H1 (cell line): ENCODE data around the gene PRR5. TPM values are rescaled to one million over a fixed set of nuclear protein-coding genes. Genes with fewer than 3 reads are reported as not detected.
A peak's percentile ranks its signal among the peaks of the same experiment; 100 is the strongest.

Experiments
- CTCF ChIA-PET: fragments of 300-600 bp; sonication (Branson Sonifier 250); formaldehyde crosslinking; loops from one replicate; lab custom pipeline; 2021; ENCODE audit not compliant: partially characterized antibody; lab: Charles Lee
- POLR2A ChIA-PET: fragments of 300-600 bp; sonication (Branson Sonifier 250); formaldehyde crosslinking; loops from one replicate; lab custom pipeline; 2021; ENCODE audit warnings: inconsistent platforms; ENCODE audit not compliant: partially characterized antibody; lab: Charles Lee
- DNase-seq, 2 experiments: peaks; one replicate each; pipeline versions ENCODE4 v3.0.0 to v3.0.0-alpha.2; 2010 to 2022; ENCODE audit warnings: low spot score in 2 of 2, low read depth in 1 of 2, mixed read lengths in 1 of 2
- FAIRE-seq: peaks from 2 replicates; lab custom pipeline; 2011; peaks lifted over from hg19 to GRCh38; lab: Jason Lieb, UNC
- H2AFZ ChIP-seq: 2 replicates; pipeline ENCODE4 v1.8.1; 2012; ENCODE audit warnings: low read length, inconsistent platforms
- H2AK5ac ChIP-seq: 2 replicates; pipeline ENCODE4 v1.6.1; 2013; ENCODE audit warnings: low read depth, low read length
- H2BK120ac ChIP-seq: replicated peaks from 2 replicates; pipeline ENCODE3; 2013; ENCODE audit warnings: low read depth, low read length, inconsistent platforms
- H2BK12ac ChIP-seq: 2 replicates; pipeline ENCODE4 v1.6.1; 2013; ENCODE audit warnings: low read depth, low read length
- H2BK15ac ChIP-seq: 2 replicates; pipeline ENCODE4 v1.6.1; 2013; ENCODE audit warnings: low read length
- H2BK20ac ChIP-seq: 2 replicates; pipeline ENCODE4 v1.6.1; 2013; ENCODE audit warnings: low read length
- H2BK5ac ChIP-seq: 2 replicates; pipeline ENCODE4 v1.6.1; 2013; ENCODE audit warnings: low read depth, low read length
- H3K14ac ChIP-seq: 2 replicates; pipeline ENCODE4 v1.6.1; 2013; ENCODE audit warnings: inconsistent platforms; ENCODE audit not compliant: insufficient read length
- H3K18ac ChIP-seq: 2 replicates; pipeline ENCODE4 v1.6.1; 2013; ENCODE audit warnings: low read length; ENCODE audit errors: extremely low read depth
- H3K23ac ChIP-seq: 2 replicates; pipeline ENCODE4 v1.6.1; 2013; ENCODE audit warnings: inconsistent platforms; ENCODE audit not compliant: insufficient read length
- H3K23me2 ChIP-seq: 2 replicates; pipeline ENCODE4 v1.6.1; 2013; ENCODE audit warnings: low read depth, low read length
- H3K27ac ChIP-seq: 2 replicates; pipeline ENCODE4 v1.6.1; 2011; ENCODE audit warnings: low read depth, low read length, inconsistent platforms
- H3K27me3 ChIP-seq, 4 experiments: replicated peaks in 1 of 4; 1 replicate in 1 of 4; 2 replicates in 3 of 4; pipeline versions ENCODE4 v1.6.1 to v1.8.1; 2011 to 2013; ENCODE audit warnings: low read length in 3 of 4, mild to moderate bottlenecking in 3 of 4, inconsistent platforms in 2 of 4, mixed read lengths in 2 of 4, moderate library complexity in 1 of 4; ENCODE audit not compliant: control insufficient read depth in 3 of 4, insufficient read depth in 3 of 4; ENCODE audit errors: extremely low read depth in 1 of 4
- H3K36me3 ChIP-seq, 4 experiments: 2 replicates each; pipeline versions ENCODE4 v1.6.1 to v1.8.1; 2011 to 2013; ENCODE audit warnings: mild to moderate bottlenecking in 4 of 4, low read length in 3 of 4, moderate library complexity in 2 of 4, control low read depth in 1 of 4, inconsistent platforms in 1 of 4; ENCODE audit not compliant: insufficient read depth in 4 of 4, control insufficient read depth in 2 of 4
- H3K4ac ChIP-seq: replicated peaks from 2 replicates; pipeline ENCODE3; 2013; ENCODE audit warnings: low read length, low read depth, mixed read lengths, inconsistent platforms; ENCODE audit not compliant: insufficient read length
- H3K4me1 ChIP-seq, 4 experiments: replicated peaks in 1 of 4; 1 replicate in 1 of 4; 2 replicates in 3 of 4; pipeline versions ENCODE4 v1.6.1 to v1.8.1; 2011 to 2013; ENCODE audit warnings: low read length in 3 of 4, inconsistent platforms in 2 of 4, mixed read lengths in 1 of 4; ENCODE audit not compliant: insufficient read depth in 4 of 4, control insufficient read depth in 3 of 4
- H3K4me2 ChIP-seq, 2 experiments: 2 replicates each; pipeline versions ENCODE4 v1.6.1 to v1.8.1; 2011 to 2013; ENCODE audit warnings: low read depth in 2 of 2, low read length in 2 of 2, control low read depth in 1 of 2, inconsistent platforms in 1 of 2, mild to moderate bottlenecking in 1 of 2; ENCODE audit not compliant: insufficient read depth in 1 of 2
- H3K4me3 ChIP-seq, 4 experiments: fragments of 200-600, 300-600 bp in 1 of 4; sonication (generic), shearing (Covaris generic), sonication (Bioruptor Twin) in 1 of 4; 2 replicates each; pipeline versions ENCODE4 v1.5.1 to v1.8.1; 2011 to 2016; ENCODE audit warnings: low read length in 4 of 4, low read depth in 3 of 4, control low read depth in 2 of 4, inconsistent platforms in 2 of 4, mild to moderate bottlenecking in 2 of 4, mixed read lengths in 1 of 4, moderate library complexity in 1 of 4; ENCODE audit not compliant: insufficient read depth in 2 of 4; ENCODE audit errors: extremely low read depth in 1 of 4
- H3K56ac ChIP-seq: replicated peaks from 2 replicates; pipeline ENCODE3; 2013; ENCODE audit warnings: low read depth, mild to moderate bottlenecking, mixed read lengths, low read length, inconsistent platforms; ENCODE audit not compliant: insufficient read length
- H3K79me1 ChIP-seq: 2 replicates; pipeline ENCODE4 v1.6.1; 2013; ENCODE audit warnings: low read depth, low read length, control low read depth
- H3K79me2 ChIP-seq, 2 experiments: 2 replicates each; pipeline versions ENCODE4 v1.6.1 to v1.8.1; 2012 to 2013; ENCODE audit warnings: low read length in 2 of 2, mild to moderate bottlenecking in 2 of 2, inconsistent platforms in 1 of 2; ENCODE audit not compliant: insufficient read depth in 2 of 2, control insufficient read depth in 1 of 2
- H3K9ac ChIP-seq, 4 experiments: replicated peaks in 1 of 4; 1 replicate in 1 of 4; 2 replicates in 3 of 4; pipeline versions ENCODE4 v1.6.1 to v1.8.1; 2011 to 2013; ENCODE audit warnings: low read depth in 3 of 4, low read length in 3 of 4, control low read depth in 2 of 4, mild to moderate bottlenecking in 2 of 4, moderate library complexity in 2 of 4, inconsistent platforms in 1 of 4; ENCODE audit errors: extremely low read depth in 1 of 4
- H3K9me3 ChIP-seq, 2 experiments: 2 replicates each; pipeline versions ENCODE4 v1.6.1 to v1.8.1; 2012 to 2013; ENCODE audit warnings: mild to moderate bottlenecking in 2 of 2, moderate library complexity in 2 of 2, control low read depth in 1 of 2, inconsistent platforms in 1 of 2, low read depth in 1 of 2, low read length in 1 of 2, mixed read lengths in 1 of 2; ENCODE audit not compliant: insufficient read depth in 2 of 2
- H4K20me1 ChIP-seq, 2 experiments: replicated peaks in 1 of 2; 2 replicates each; pipeline versions ENCODE3 to v1.8.1; 2011 to 2013; ENCODE audit warnings: inconsistent platforms in 2 of 2, low read length in 2 of 2, mild to moderate bottlenecking in 1 of 2; ENCODE audit not compliant: insufficient read depth in 2 of 2, control insufficient read depth in 1 of 2
- H4K5ac ChIP-seq: 2 replicates; pipeline ENCODE4 v1.6.1; 2013; ENCODE audit warnings: low read length, low read depth, mixed read lengths, inconsistent platforms; ENCODE audit not compliant: insufficient read length
- H4K8ac ChIP-seq: 2 replicates; pipeline ENCODE4 v1.8.0; 2013; ENCODE audit warnings: mild to moderate bottlenecking, moderate library complexity, low read length, inconsistent platforms; ENCODE audit not compliant: insufficient read depth; ENCODE audit errors: extremely low read depth
- H4K91ac ChIP-seq: replicated peaks from 2 replicates; pipeline ENCODE3; 2013; ENCODE audit warnings: low read length, mixed read lengths, inconsistent platforms; ENCODE audit not compliant: insufficient read length
- SP1 ChIP-seq: IDR thresholded peaks from 2 replicates; pipeline ENCODE4 v1.6.1; 2011; ENCODE audit warnings: low read depth, low read length
- TAF7 ChIP-seq: optimal IDR thresholded peaks from 2 replicates; pipeline ENCODE3; 2011; ENCODE audit warnings: low read depth, mild to moderate bottlenecking, inconsistent platforms, low read length, moderate library complexity, borderline replicate concordance
- WGBS, 2 experiments: shearing (Covaris generic) in 1 of 2; methylation state at CpG; one replicate each; pipeline versions ENCODE4 v1.1.6 to v1.1.7; 2013 to 2015; ENCODE audit warnings: low lambda C conversion rate in 2 of 2, mixed read lengths in 2 of 2, inconsistent platforms in 1 of 2, low coverage in 1 of 2, missing lambda C conversion rate in 1 of 2; ENCODE audit not compliant: insufficient replicate concordance in 2 of 2, insufficient coverage in 1 of 2, insufficient read length in 1 of 2; ENCODE audit errors: extremely low coverage in 1 of 2, missing lambda C conversion rate in 1 of 2; 5-methylcytosine and 5-hydroxymethylcytosine counted together
- polyA plus RNA-seq, 7 experiments: library from polyadenylated mRNA; depleted of rRNA in 3 of 7; stranded (reverse) in 5 of 7; unstranded in 2 of 7; fragments of >200 nt in 5 of 7; fragments of 200-250 nt in 2 of 7; gene quantifications; 1 replicate in 5 of 7; 2 replicates in 1 of 7; 4 replicates in 1 of 7; pipeline versions ENCODE4 v1.2.1 to v1.2.3, GENCODE V29; 2011 to 2013; ENCODE audit warnings: missing spikeins in 2 of 7, mixed read lengths in 2 of 7
- total RNA-seq: library from RNA; stranded (reverse); fragmentation: NEBNext Ultra II Directional; extraction: Animal tissue kit (Norgen Biotek cat#: 25700); gene quantifications from 2 replicates; pipeline ENCODE4 v1.2.1, GENCODE V29; 2021

The PRR5 gene
- total and polyA plus RNA-seq, 2 of the 8 experiments (the other 6 are each of a cell fraction or from before 2014, with no cell fraction given), result 16.5 to 25.7 TPM

DNA sequence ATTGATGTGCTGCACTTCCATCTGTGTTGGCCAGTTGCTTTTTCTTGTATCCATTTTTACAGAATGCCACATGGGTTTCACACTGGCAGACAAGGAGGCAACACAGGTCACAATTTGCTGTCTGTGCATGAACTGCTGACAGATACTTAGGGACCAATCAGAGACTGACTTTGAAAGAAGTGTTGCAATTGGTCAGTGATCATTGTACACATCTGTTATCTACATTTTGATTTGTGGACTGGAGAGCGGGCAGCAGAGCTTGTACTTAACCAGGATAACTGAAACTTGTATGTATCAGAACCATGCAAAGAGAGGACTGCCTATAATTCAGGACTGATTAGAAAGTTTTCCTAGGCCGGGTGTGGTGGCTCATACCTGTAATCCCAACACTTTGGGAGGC is 21.8 kb downstream of the PRR5 start:
- no peaks in the 10 kb centered on the region for H3K36me3 ChIP-seq
- H4K5ac ChIP-seq, result no peak overlapping the region
- FAIRE-seq, result peak; percentile 39
- H4K20me1 ChIP-seq, result peaks cover 0 to 13% of the 10 kb centered on the region in 2 experiments
- no peak overlapping the region for H4K8ac ChIP-seq
- no peak overlapping the region for H3K4me2 ChIP-seq
- no peak overlapping the region for H3K4me3 ChIP-seq
- H3K79me1 ChIP-seq, result no peaks in the 10 kb centered on the region; the same call in 1 of the 2 replicates
- H3K27ac ChIP-seq, result no peak overlapping the region
- no peak overlapping the region for H2BK12ac ChIP-seq
- H3K23me2 ChIP-seq, result no peaks in the 10 kb centered on the region
- H2BK20ac ChIP-seq, result no peak overlapping the region
- 87% methylated on average over 2 of the region's 2 CpGs; no CpG with 5 or more reads in 1 of the 2 experiments for WGBS, 2 experiments
- no peak overlapping the region for H3K14ac ChIP-seq
- ChIA-PET CTCF (interaction anchor here (1.0 to 4.0 kb wide), 4 partner anchors 8 to 39 kb away, joined by 3 to 33 read pairs (median 12); no protein-coding TSS in a partner anchor), POLR2A (interaction anchor here (1.4 kb wide), 1 partner anchor 8 kb away, joined by 3 read pairs; no protein-coding TSS in a partner anchor)
- no peaks in the 10 kb centered on the region for H3K79me2 ChIP-seq
- H3K18ac ChIP-seq, result no peak overlapping the region
- no peak overlapping the region for H3K56ac ChIP-seq
- peak overlapping the region in 1 of 4 experiments; percentile 39; a peak in 1 of 7 replicates for H3K9ac ChIP-seq
- no peaks in the 10 kb centered on the region for H3K9me3 ChIP-seq
- no peak overlapping the region for H3K23ac ChIP-seq
- H3K27me3 ChIP-seq, result no peaks in the 10 kb centered on the region
- peaks cover 0 to 8% (median 3%) of the 10 kb centered on the region in 4 experiments; a peak in 6 of 7 replicates for H3K4me1 ChIP-seq
- no peak overlapping the region for H2BK15ac ChIP-seq
- TF ChIP-seq SP1, result peak; percentile 50; the same call in 1 of the 2 replicates
- no peak for TF ChIP-seq TAF7
- no peak overlapping the region for H2BK5ac ChIP-seq
- no peak for DNase-seq
- no peak overlapping the region for H2AK5ac ChIP-seq
- no peak overlapping the region for H4K91ac ChIP-seq
- no peak overlapping the region for H3K4ac ChIP-seq
- no peak overlapping the region for H2BK120ac ChIP-seq
- no peak overlapping the region for H2AFZ ChIP-seq
